NCI-H82 (cell line): Measurements from ENCODE around the gene KCNQ1.
A peak's percentile ranks its signal among the peaks of the same experiment; 100 is the strongest.

Experiments
- DNase-seq: peaks from one replicate; lab custom pipeline; 2025; lab: John Stamatoyannopoulos, UW

Gene KCNQ1

DNA sequence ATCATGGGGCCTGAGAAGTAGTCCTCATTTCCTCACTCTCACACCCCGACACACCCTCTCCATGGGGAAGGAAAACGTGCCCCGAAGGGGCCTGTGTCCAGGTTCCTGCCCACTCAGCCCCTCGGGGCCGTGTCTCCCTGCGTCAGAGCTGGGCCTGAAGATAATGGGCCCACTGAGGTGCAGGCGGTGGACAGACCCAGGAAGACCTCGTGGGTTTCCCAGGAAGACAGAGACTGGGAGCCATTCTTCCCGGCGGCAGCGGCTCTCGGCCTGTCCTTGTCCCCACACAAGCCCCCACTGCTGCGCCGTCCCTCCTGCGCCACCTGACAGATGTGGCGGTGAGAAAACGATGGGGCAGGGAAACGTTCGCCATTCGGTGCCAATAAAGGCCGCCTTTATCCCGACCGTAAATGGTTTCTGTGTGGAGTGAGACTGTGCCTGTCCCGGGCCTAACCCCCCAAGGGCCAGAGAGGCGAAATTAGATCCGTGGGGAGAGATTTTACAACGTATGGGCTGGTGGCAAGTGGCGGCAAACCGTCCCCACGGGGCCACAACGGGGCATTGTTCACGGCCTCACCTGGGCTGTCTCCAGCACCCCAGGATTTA lies 351.8 kb downstream of the KCNQ1 start:
- DNase-seq: no peak

DNA sequence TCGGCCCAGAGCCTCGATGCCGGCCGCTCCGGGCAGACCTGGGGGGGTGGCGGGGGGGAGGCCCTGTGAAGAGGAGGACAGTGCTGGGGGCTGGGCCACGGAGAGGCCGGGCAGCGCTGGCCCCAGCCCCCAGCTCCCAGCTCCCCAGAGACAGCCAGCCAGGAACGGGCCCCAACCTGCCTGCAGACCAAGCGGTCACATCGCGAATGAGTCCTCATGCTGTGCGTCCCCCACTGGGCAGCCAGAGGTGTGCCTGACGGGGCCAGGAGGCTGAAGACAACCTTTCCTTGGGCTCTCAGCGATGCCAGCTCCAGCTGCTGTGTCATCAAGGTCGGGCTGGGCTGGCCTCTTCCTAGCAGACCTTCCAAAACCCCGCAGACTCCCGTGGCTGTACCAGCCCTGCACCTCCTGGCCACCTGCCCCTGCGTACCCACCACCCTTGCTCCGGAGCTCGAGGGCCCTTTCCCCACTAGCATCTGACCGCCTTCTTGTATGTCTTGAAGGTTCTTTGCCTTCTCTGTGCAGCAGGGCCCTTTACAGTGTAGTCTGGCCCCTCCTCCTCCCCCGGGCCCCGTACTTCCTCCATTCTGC lies 352.4 kb downstream of the KCNQ1 start:
- no peak for DNase-seq

DNA sequence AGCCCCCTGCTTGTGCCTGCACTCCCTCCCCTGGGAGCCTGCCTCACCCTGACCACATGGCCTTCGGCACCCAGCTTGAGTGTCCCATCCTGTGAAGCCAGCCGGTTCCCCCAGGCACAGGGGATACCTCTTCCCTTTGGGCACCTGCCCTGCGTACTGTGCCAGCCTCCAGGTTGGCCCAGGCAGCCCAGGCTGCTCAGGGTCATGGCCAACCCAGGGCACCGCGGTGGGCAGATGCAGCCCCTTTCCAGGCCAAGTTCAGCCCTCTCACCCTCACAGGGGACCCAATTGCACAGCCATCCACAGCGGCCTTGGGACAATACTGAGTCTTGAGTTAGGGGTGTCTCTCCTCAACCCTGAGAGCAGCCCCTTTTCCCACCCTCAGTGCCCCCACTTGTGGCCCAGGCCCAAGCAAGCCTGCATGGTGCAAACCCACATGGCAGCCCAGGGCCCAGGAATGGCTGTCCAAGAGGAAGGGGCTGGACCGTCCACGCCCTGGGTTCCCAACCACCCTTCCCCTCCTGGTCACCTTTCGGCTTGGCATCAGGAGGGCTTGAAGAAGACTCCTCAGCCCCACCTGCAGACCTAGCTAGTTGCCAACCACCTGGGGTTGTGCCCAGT lies 353.0 kb downstream of the KCNQ1 start:
- DNase-seq: no peak

GRCh38 chr11:2798951-2799761 lies 354.3 kb downstream of the KCNQ1 start:
- DNase-seq: no peak

DNA sequence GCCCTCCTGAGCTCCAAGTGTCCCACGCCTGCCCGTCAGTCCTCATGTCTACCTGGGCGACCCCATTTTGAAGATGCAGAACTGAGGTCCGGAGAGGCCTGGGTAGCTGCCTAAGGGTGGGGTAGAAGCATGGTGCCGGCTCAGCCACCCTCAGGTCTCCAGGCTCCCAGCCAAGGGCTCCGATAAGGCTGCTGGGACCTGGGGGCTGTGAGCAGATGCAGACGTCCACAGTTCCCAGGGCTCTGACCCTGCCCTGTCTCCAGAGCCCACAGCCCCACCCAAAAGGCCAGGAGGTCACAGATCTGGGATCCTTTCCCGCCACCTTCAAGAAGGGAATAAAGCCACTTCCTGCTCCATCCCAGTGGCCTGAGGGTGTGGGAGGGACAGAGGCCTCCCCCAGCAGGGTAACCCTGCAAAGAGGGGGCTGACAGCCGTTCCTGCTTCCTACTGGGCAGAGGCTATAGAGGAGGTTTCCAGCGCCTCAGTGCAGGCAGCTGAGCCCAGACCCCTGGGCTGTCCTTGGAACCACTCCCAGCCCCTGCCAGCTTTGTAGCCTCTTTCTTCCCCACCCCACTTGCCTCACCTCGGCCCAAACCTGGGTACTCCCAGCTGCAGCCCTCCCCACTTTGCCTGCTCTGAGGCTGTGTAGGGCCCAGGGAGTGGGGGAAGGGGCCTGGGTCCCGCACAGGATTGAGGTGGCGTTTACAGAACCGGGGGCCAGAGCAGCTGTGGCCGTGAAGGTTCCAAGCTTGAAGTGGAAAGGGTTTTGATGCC lies 355.3 kb downstream of the KCNQ1 start:
- no peak for DNase-seq

GRCh38 chr11:2800655-2801531 lies 356.1 kb downstream of the KCNQ1 start:
- DNase-seq: no peak

GRCh38 chr11:2801711-2802388 lies 357.0 kb downstream of the KCNQ1 start:
- no peak for DNase-seq

DNA sequence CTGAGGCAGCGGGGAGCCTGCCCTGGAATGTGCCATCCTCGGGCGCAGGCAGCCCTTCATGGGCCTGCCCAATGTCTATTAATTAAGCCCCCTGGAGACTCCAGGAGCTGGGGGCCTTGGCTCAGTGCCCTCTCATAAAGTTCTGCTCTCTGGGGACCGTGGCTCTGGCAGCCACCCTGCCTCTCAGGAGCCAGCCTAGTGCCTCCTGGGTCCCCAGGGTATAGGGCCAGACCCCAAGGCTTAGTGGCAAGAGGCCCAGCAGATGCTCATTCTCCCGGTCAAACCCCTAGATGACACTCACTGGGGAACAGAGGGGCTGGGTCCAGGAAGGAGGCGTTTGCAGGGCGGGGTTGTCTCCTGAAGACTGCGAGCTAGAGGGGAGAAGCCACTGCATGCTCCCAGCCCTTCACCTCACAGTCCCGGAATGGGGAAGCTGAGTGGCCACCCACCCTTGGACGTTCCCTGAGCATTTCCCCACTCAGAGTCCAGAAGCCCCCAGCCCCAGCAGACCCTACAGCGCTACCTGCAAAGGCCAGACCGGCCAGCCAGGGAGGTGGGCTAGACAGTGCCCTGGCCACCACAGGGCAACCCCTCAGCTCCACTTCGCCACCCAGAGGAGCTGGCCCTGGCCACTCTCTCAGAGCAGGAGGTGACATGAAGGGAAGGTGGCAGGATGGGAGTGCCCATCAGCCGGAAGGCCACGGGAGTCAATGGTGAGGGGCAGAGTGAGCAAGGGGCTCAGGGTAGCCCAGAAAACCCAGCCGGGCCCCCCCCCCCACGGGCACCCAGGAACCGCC lies 357.8 kb downstream of the KCNQ1 start:
- DNase-seq: no peak

GRCh38 chr11:2803186-2804091 lies 358.6 kb downstream of the KCNQ1 start:
- DNase-seq: no peak

GRCh38 chr11:2804189-2804588 lies 359.4 kb downstream of the KCNQ1 start:
- no peak for DNase-seq

DNA sequence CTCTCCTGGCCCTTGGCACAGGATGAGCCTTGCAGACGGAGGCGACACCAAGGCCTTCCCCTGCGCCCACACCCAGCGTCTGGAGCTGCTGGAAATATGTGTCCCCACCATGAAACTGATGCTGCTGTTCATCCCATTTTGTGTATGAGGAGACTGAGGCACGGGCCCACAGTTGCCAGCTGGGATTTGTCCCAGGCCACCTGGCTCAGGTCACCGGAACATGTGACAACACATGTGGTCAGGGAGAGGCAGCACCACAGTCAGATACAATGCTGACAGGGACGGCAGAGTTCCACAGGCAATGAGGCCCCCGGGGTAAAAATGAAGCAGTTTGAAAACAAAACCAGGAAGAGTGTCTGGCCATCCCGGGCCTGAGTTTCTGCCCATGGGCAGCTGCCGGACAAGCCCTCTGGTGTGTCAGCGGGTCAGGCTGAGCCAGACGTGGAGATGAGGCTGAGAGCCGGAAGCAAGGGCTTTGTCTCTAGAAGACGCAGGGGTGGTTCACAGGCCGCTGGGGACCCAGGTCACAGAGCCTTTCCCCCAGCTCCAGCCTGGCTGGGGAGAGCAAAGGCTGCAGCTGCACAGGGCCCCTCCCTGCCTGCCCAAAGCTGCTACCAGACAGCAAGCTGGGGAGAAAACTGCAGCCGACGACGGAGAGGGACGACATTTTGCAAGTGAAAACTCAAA lies 360.0 kb downstream of the KCNQ1 start:
- DNase-seq: peak; percentile 7

- DNase-seq: peak; percentile 61
These were observed 360.7 kb downstream of the KCNQ1 start for GRCh38 chr11:2805388-2806056.

DNA sequence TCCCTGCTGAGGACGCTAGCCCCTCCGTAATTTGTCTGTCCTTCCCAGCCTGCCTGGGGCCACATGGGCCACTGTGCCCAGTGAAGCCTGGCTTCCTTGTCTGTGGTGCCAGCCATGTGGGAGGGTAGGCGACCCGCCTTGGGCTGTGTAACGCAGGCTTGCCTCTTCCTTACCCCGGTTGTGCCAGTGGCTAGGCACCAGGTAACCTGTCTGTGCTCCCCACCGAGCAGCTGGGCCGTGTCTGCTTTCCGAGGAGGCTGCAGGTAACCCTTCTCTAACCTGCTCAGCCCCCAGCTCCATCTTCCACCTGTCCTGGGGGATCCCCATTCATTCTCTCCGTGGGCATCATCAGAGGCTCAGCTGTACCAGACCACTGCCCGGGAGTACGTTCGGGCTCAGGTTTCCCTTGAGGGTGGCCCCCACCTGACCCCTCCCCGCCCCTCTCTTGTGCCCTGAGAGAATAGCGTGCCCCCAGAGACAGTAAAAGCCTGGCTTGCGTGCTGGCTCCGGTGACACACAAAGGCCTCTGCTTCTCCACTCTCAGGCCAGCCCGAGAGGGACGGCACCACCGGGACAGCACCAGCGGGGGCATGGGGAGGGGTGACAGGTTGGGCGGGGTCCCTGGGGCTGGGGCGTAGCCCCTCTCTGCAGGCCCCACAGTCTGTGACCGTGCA lies 361.7 kb downstream of the KCNQ1 start:
- DNase-seq: no peak

DNA sequence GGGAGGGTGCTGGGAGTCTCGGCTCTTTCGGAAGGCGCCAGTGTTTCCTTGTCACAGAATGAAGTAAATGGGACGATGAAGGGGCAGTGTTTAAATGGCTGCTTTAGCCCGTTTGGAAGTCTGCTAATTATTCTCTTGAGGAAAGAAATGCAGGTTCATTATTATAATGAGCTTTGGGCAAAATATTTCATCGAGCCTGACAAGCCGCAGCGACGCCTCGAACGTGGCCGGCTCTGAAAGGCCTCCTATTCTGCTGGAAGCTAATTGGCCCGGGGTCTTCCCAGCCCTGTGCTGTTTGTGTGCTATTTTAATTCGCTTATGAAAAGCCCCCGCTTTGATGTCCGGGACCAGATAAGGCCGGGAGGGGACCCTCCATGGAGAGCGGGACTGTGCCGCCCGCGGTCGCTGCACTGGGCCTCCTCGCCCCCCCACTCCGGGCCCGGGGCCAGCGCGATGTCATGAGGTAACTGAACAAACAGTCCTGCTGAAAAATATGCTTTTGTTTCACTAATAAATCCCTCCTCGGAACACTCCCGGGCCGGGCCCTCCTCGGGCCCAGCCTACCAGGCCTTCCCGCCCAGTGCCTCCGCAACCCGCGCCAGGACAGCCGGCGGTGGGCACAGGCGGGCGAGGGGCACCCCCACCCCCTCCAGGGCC lies 362.3 kb downstream of the KCNQ1 start:
- no peak for DNase-seq

- no peak for DNase-seq
These were observed 363.0 kb downstream of the KCNQ1 start for GRCh38 chr11:2807801-2808241.
